ENCODE measurements around the gene LSAMP.
"Not testable (repeated sequence)": the region's sequence is repeated elsewhere in the genome, so short reads cannot be mapped to it uniquely, and the experiment has no call there.

The LSAMP gene

GRCh38 chr3:116103868-116104530 is 341.3 kb downstream of the LSAMP start:
- no peak for DNase-seq (ENCODE audit: low spot score)

- no peak for DNase-seq (ENCODE audit: low spot score)
Measured at GRCh38 chr3:116102037-116102436, 343.2 kb downstream of the LSAMP start.

GRCh38 chr3:116097226-116097625 is 348.1 kb downstream of the LSAMP start:
- DNase-seq (ENCODE audit: low spot score), result no peak

- no peak for DNase-seq (ENCODE audit: low spot score)
Measured at GRCh38 chr3:116096631-116097030, 348.7 kb downstream of the LSAMP start.

DNA sequence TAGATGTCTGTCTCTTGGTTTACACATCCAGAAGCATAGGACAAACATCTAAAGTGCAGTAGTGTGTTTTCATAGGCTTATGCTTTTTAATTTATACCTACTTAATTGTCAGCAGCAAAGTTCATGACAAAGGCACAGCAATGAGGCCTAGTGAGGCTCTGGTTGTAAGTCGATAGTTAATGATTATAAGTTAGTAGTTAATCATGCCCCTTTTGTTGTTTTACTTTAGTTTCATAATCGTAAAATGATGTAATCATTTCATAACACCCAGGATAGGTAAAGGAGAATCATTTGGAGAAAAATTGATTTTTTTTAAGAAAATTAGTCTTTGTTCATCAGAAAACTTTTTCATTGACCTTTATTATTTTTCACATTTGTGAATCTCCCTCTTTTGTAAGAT is 351.9 kb downstream of the LSAMP start:
- no peak for DNase-seq (ENCODE audit: low spot score)

DNA sequence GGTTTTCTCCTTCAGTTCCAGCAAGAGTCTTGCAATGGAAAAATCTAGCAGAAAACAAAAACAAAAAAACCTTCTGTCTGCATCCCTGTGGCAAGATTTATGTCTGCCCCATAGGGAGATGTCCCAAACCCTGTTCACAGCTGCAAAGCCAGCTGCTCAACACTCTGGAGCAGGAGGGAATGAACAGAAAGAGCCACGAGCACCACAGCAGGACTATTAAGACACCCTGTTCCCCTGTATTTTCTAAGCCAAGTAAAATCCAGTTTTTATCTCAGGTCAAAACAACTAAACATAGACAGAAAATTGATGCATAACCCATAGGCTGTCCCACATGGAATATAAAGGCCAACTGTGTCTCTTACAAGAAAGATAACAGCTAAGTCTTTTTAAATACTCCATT is 357.9 kb downstream of the LSAMP start:
- no peak for DNase-seq (ENCODE audit: low spot score)

- no peak for DNase-seq (ENCODE audit: low spot score)
Measured at GRCh38 chr3:116084999-116085791, 360.1 kb downstream of the LSAMP start.

- DNase-seq (ENCODE audit: low spot score), result no peak
Measured at GRCh38 chr3:116083683-116084082, 361.6 kb downstream of the LSAMP start.

DNA sequence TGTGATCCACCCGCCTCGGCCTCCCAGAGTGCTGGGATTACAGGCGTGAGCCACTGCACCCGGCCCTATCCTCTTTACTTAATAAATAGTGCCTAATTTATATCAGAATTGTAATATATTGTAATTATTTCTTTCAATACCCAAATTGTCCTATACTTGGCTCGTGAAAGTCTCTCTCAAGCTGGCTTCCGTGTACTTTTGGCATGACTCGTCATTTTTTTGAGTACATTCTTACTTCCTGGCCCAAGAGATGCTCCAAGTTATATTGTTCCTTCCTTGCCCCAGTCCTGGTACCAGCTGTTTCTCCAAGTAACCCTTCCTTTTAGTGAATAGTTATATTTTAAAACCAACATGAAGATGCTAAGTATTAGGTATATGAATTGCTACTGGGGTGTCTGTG is 366.7 kb downstream of the LSAMP start:
- DNase-seq (ENCODE audit: low spot score), result no peak

DNA sequence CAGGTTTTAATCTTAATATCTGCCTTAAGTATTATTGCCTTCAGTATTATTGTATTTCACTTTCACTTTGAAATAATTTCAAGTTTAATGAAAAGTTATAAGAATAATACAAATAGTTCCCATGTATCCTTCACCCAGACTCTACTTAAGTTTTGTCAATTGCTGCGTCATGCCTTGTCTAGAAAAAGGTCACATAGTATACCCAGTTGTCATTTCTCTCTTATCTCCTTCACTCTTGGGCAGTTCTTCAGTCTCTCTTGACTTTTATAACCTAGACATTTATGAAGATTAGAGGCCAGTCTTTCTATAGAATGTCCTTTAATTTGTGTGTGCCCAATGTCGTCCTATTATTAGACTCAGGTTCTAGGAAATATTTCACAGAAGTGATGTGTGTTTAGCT is 367.7 kb downstream of the LSAMP start:
- DNase-seq (ENCODE audit: low spot score), result no peak

GRCh38 chr3:116077059-116077458 is 368.2 kb downstream of the LSAMP start:
- DNase-seq (ENCODE audit: low spot score), result no peak

DNA sequence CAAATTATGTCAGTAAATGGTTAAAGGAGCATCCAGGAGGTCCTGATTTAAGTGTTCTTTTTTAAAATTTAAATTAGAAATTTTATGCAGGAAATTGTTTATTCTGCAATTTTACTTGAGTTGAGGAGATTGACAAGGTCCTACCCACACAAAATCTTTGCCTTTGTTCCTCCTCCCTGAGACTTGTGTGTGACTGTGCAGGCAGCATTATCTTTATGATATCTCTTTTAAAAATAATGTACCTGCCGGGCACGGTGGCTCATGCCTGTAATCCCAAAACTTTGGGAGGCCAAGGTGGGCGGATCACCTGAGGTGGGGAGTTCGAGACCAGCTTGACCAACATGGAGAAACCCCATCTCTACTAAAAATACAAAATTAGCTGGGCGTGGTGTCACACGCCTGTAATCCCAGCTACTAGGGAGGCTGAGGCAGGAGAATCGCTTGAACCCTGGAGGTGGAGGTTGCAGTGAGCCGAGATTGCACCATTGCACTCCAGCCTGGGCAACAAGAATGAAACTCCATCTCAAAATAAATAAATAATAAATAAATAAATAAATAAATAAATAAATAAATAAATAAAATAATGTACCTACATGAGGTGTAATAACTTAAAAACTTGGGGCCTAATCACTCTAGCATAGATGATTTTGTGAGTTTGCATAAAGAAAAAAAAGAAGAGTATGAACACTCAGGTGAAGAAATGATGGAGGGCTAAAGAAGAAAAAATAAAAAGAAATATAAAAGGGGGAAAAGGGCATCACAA is 374.6 kb downstream of the LSAMP start:
- DNase-seq (ENCODE audit: low spot score), result not testable (repeated sequence)

GRCh38 chr3:116070061-116070460 is 375.2 kb downstream of the LSAMP start:
- DNase-seq (ENCODE audit: low spot score), result no peak

- DNase-seq (ENCODE audit: low spot score), result no peak
Measured at GRCh38 chr3:116069024-116069423, 376.3 kb downstream of the LSAMP start.

GRCh38 chr3:116067326-116067725 is 378.0 kb downstream of the LSAMP start:
- no peak for DNase-seq (ENCODE audit: low spot score)

DNA sequence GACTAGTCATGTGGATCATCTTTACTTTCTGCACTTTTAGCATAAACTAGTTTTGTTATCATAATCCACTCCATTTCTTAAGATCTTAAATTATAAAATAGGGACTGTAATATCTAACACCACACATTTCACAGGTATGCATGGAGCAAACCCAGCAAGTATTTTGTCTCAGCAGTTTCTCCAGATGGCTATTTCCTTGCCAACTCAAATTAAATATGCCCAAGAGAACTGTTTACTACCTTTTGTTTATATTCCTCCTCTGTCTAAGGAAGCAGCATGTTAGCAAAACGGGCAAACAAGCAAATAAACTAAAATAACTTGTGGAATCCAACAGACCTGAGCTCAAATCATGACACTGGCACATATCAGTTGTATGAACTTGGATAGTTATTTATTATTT is 379.8 kb downstream of the LSAMP start:
- no peak for DNase-seq (ENCODE audit: low spot score)

DNA sequence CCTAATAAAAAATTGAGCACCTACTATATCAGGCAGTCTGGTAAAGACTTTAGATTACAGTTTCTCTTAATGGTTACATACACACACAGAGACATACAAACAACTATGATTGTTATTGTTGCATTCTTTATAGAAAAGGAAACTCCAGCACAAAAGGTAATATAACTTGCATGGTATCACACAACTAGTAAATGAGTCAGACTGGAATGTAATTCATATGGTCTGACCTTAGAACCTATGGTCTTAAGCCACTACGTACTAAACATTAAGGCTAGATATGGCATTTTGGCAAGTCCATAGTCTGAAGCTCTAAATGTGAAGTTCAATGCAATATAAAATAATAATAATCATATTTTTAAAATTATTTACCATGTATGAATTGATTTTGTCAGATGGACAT is 380.6 kb downstream of the LSAMP start:
- no peak for DNase-seq (ENCODE audit: low spot score)

GRCh38 chr3:116059421-116060096 is 385.7 kb downstream of the LSAMP start:
- no peak for DNase-seq (ENCODE audit: low spot score)

DNA sequence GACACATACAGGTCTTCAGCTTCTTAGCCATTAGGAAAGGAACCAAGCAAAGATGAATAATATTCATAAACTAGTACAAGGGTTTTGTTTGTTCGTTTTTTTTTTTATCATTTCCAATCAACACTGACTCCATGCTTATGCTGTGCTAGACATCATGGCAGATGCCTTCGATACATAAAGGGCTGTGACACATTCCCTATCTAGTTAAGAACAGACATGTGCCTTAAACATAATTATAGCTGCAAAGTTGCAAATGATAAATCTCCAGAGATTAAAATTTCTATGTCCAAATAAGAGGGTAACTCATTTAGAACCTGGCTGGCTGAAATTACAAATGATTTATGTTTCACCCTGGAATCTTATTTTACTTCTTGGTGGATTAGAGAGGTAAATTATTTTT is 386.4 kb downstream of the LSAMP start:
- no peak for DNase-seq (ENCODE audit: low spot score)

DNA sequence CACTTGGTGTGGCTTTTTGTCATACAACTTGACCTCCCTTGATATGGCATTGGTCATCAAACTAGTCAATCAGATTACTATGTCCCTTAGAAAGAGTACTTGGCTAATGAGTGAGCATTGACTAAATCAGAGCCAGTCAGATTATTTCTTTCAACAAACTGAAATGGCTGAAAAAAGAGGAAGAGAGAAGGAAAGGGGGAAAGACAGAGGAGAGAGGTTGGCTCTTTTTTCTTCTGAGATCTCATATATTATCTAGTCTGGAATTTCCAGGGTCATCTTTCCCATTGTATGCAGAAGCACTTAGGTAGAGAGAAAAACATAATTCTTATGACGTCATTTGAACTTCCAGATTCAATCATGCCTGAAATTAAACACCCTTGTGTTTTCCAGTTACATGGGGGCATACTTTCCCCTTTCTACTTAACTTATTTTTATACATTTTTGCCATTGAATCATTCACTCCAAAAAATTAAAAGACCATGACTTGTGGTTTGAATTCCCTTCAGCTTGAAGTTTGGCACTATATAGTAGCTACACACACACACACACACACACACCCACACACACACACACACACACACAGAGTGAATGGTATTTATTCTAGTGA is 387.8 kb downstream of the LSAMP start:
- DNase-seq (ENCODE audit: low spot score), result no peak

- no peak for DNase-seq (ENCODE audit: low spot score)
Measured at GRCh38 chr3:116056280-116056679, 389.0 kb downstream of the LSAMP start.

GRCh38 chr3:116053017-116053416 is 392.3 kb downstream of the LSAMP start:
- DNase-seq (ENCODE audit: low spot score), result no peak

Measured in ecto neural progenitor cell (in vitro differentiated cells).